Measurements from ENCODE around the gene CSF2RB.

Gene CSF2RB

DNA sequence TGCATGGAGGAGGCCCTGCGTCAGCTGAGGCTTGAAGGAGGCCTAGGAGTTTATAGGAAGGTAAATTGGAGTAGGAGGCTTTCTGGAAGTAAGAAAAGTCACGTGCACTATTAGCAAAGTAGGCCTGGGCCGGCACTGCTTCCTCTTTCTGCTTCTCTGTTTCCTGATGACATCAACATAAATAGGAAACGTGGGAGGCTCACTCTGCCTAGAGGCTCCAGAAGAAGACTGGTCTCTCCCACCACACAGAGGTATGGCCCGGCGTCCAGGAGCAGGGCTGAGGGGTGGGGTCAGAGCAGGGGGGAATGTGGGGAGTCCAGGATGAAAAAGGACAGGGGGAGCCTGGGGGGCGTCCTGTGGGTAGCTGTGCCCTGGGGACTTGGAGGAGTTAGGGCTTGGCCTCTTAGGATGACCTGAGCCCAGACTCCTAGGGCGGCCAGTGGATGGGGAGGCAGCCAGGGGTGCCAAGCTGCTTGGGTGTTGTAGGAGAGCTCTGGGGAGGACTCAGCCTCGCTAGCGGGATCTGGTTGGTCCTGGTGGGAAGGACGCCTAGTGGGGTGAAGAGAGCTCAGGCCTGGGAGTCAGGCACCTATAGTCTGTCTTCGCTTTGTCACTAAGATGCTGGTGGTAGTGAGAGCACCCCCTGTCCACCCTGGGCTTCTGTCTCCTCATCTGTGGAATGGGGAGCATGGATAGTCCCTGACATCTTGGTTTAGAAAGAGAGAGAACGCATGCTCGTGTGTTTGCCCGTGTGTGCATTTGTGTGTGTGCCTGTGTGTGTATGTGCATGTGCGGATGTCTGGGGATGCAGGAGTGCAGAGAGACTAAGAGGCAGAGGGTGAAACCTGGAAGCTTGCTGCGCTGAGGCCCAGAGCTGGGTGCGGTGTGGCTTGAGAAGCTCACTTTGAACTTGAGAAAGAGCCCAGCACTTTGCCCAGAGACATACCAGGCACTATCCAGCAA is at the start of gene CSF2RB:
Gene CSF2RB, plus strand, starts transcription at position 202 of the 963 bp plus-strand sequence. CDS start 8,580 bp downstream, outside the sequence.
- DNase-seq (ENCODE audit: extremely low read depth, low read depth) = no peak
- TF ChIP-seq CTCF (IDR thresholded peaks at IDR 0.05; ENCODE audit: low read depth, low read length) = no peak

GRCh38 chr22:36863979-36864378 is 49.4 kb upstream of the CSF2RB start:
- no peak for DNase-seq (ENCODE audit: extremely low read depth, low read depth)
- TF ChIP-seq CTCF (IDR thresholded peaks at IDR 0.05; ENCODE audit: low read depth, low read length) = no peak

GRCh38 chr22:36864454-36865215 is 48.8 kb upstream of the CSF2RB start:
- DNase-seq (ENCODE audit: extremely low read depth, low read depth) = no peak
- TF ChIP-seq CTCF (IDR thresholded peaks at IDR 0.05; ENCODE audit: low read depth, low read length) = no peak

DNA sequence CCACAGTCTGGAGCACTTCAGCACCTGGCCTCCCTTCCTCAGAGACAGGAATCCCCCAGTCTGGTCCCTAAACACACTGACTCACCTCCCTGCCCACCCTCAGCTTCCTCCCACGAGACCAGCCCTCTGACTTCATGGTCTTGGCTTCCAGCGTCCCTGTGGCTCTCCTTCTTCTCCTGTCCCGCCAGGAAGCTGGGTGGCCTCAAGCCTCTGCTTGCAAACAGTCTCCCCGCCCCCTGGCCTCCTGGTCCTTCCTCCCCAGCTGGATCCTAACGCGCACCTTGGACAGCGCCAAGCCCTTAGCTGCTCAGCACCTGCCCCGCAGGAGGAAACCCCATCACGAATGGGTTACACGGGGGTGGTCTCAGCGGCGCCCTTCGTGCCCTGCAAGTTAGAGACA is 48.1 kb upstream of the CSF2RB start:
- TF ChIP-seq CTCF (IDR thresholded peaks at IDR 0.05; ENCODE audit: low read depth, low read length) = no peak
- no peak for DNase-seq (ENCODE audit: extremely low read depth, low read depth)

DNA sequence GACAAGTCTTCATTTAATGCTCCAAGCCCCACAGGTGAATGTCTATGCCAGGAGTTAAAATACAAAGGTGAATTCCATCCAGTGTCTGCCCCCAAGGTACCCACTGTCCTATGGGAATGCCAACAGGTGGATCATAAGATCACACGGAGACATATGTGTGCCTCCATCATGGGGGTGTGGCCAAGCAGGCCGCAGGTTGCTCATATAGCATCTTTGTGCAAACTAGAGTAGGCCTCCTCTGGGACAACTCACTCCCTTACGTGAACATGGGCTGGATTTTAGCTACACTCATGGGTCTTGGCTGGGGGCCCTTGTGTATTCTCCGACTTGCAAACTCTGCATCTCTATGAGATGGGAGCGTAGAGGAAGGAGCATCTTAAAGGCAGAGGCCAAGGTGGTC is 45.7 kb upstream of the CSF2RB start:
- TF ChIP-seq CTCF (IDR thresholded peaks at IDR 0.05; ENCODE audit: low read depth, low read length) = no peak
- DNase-seq (ENCODE audit: extremely low read depth, low read depth) = no peak

- DNase-seq (ENCODE audit: extremely low read depth, low read depth) = no peak
- no peak for TF ChIP-seq CTCF (IDR thresholded peaks at IDR 0.05; ENCODE audit: low read depth, low read length)
Observed at GRCh38 chr22:36868546-36869181, 44.8 kb upstream of the CSF2RB start.

All from AG09319 (cell line).